GM21786 (cell line): ENCODE data around the gene CRYGA.
"Not testable (repeated sequence)": the region's sequence is repeated elsewhere in the genome, so short reads cannot be mapped to it uniquely, and the experiment has no call there.

ENCODE experiments used
- ATAC-seq: cut with Tn5 transposase; IDR thresholded peaks from one replicate; pipeline ENCODE4 v1.9.1; 2021; ENCODE audit not compliant: unreplicated experiment

The CRYGA gene

DNA sequence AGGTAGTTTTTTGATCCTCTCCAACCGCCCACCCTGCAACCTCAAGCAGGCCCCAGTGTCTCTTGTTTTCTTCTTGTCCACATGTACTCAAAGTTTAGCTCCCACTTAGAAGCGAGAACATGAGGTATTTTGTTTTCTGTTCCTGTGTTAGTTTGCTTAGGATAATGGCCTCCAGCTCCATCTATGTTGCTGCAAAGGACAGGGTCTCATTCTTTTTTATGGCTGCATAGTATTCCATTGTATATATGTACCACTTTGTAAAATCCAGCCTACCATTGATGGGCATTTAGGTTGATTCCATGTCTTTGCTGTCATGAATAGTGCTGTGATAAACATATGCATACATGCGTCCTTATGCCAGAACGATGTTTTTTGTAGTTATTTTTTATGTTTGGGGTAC, 36.3 kb downstream of the CRYGA start:
- ATAC-seq, result no peak

DNA sequence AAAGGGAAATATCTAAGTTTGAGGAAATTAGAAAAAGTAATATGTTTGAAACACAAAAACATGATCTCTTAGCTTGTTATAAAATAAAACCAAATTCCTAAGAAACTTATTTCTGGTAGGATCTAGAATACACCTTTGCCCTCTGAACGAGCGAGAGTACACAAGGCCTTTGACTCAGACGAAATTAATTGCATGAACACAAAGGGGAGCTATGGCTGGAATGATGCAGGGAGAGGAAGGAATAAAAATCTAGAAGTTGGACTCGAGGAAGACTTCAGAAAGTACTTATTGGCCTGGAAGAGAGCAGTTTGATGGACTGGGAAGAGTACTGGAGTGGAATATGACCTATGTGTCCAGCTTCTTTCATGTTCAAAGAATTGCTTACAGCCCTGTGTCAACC, 38.1 kb downstream of the CRYGA start:
- no peak for ATAC-seq

DNA sequence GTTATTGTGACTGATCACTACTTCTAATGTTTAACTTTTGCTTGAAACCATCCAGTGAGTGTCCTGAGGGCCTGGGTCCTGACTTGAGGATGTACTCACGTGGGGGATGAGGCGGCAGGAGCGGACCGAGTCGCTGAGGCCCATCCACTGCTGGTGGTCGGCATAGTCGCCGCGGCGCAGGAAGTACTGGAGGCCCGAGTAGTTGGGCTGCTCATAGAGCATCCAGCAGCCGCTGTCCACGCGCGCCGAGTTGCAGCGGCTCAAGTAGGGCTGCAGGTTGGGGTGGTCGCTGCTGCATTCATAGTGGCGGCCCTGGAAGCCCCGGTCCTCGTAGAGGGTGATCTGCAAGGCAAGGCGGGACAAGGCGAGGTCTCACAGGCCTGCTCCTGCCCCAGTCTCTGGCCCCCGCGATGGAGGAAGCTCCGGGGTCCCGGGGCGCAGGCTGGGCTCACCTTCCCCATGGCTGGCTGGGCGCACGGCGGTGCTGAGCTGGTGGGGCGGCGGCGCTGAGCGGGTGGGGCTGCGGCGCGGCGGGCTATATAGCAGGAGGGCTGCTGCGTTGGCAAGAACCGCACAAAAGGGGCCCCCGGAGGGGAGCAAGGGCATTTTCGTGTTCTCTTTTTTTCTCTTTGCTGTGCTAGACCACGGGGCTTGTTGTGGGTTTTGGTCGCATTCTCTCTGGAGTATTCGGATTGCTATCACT, 39.2 kb downstream of the CRYGA start, which contains the start of gene CRYGD:
Gene CRYGD (minus strand): TSS at position 512 of the 703 bp plus-strand sequence. CDS start 51 bp downstream, at position 461.
- not testable (repeated sequence) for ATAC-seq

DNA sequence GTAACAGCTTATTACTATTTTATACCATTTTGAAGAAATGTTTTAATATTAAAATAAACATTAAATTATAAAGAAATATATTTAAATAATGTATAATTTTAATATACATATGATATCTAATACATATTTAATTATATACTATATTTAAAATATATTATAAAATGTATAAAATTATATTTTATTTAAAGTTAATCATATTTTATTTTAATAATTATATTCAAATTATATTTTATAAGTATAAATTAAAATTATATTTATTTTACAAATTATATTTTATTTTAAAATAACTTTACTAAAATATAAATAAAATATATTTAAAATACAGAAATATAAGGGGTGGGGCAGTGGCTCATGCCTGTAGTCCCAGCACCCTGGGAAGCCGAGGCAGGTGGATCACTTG, 41.1 kb downstream of the CRYGA start:
- ATAC-seq, result no peak

DNA sequence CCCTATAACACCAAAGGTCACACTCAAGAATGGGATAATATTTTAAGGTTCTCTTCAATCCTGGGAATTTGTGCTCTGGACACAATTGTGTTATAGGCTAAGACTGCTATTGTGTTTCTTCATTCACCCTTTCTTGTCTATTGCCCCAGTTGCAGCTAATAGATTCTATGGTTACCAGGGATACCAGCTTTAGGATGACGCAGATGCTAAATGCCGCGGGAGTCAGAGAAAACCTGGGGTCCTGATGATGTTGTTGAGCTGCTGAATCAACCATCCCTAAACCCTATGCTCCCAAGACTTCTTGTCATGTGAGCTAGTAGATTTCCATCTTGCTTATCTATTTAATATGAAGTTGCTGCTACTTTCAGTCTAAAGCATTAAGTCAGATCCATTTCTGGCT, 44.5 kb downstream of the CRYGA start:
- ATAC-seq, result no peak

DNA sequence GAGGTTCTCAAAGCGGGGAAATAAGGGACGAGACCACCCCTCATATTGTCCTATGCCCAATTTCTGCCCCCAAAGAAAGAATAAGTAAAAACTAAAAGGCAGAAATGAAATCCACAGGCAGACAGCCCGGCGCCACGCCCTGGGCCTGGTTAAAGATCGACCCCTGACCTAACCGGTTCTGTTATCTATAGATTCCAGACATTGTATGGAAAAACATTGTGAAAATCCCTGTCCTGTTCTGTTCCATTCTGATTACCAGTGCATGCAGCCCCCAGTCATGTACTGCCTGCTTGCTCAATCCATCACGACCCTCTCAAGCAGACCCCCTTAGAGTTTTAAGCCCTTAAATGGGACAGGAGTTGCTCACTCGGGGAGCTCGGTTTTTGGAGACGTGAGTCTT, 46.0 kb downstream of the CRYGA start:
- not testable (repeated sequence) for ATAC-seq

DNA sequence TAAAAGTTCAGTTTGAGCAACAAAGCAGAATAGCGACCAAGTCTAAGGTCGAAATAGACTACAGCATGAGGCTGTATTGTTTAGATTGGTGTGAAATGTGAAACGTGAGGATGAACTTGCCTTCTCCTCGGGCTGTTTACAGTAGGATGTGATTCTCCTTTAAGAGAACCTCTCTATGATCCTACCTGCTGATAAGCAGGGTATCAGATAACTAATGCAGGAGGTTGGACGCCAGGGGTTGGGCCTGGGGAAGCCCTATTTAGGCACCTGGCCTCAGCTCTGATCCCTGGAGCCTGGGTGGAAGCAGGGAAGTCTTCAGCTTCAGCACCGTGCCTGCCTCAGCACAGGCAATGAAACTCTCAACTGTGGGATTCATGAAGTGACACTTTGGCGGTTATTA, 50.4 kb downstream of the CRYGA start:
- ATAC-seq, result no peak

DNA sequence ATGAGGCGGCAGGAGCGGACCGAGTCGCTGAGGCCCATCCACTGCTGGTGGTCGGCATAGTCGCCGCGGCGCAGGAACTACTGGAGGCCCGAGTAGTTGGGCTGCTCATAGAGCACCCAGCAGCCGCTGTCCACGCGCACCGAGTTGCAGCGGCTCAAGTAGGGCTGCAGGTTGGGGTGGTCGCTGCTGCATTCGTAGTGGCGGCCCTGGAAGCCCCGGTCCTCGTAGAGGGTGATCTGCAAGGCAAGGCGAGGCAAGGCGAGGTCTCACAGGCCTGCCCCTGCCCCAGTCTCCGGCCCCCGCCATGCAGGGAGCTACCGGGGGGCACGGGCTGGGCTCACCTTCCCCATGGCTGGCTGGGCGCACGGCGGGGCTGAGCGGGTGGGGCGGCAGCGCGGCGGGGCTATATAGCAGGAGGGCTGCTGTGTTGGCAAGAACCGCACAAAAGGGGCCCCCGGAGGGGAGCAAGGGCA, 51.1 kb downstream of the CRYGA start:
- not testable (repeated sequence) for ATAC-seq
